ENCODE data around the gene ATG13.

The ATG13 gene

DNA sequence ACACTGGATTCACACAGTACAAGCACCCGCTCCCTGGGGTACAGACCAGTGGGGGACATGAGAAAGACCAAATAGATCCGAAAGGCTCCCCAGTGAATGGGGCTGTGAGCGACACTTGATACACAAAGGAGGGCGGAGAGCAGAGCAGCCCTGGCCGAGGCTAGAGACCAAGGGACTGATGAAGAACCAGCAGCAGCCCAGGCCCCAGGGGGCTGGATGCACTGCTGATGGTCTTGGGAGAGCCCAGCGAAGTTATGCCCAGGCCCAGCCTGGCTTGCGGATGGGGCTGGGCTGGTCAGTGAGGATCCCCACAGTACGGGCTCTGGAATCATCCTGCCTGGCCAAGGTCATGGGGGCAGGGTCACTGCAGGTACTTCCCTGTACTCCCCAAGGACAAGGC is 59.8 kb downstream of the ATG13 start:
- FAIRE-seq, result no peak

GRCh38 chr11:46677991-46678740 is 60.8 kb downstream of the ATG13 start:
- no peak for FAIRE-seq

DNA sequence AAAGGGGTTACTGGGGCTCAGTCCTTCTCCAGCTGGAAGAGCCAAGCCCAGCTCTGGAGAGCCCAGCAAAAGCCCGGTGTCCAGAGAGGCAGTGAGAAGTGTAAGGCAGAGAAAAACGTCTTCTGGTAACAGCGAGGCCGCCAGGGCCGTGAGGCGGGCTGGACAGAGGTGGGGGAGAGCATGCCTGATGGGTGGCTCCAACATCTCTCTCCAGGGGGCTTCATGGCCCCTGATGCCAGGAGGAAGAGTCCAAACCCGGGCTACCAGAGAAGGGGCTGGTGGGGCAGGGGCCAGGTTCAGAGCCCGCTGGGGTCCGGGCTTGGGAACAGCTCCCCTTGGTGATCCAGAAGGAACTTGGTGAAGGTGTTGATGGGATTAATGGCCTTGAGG is 61.4 kb downstream of the ATG13 start:
- no peak for FAIRE-seq

DNA sequence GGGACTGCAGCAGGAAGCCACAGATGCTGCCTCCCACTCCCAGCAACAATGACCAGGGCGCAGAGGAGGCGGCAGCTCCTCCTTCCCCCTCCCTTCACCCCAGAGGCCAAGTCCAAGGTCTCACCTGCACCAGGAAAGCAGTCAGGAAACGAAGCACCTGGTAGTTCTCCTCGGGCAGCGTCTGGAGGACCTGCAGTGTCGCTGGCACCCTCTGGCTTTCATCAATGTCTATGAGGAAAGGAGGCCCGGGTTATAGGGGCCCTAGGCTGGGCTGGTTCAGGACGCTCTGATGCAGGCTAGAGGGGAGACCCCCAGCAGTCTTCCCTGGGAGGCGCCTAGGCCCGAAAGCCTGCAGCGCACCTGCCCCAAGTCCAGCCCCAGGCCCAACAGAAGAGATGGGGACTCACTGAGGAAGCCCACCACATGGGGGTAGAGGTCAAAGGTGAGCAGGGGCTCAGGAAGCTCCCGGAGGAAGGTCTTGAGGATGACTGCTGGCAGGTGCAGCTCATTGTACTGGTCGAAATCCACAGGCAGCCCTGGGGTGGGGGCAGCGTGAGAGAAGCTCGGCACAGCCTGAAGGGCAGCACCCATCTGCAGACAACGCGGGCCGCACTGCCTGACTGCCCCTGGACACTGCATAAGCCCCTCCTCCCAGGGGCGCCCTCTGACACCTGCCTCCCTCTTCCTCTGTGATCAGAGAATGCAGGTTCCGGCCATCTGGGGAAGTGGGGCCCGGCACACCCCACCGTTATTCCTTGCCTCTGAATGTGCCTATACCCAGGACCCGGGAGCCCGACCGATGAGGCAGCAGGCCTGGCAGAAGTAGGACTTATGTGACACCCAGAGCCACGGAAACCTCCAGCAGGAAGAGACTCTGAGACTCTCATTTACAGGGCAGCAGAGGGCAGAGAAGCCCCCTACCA is 62.1 kb downstream of the ATG13 start:
- FAIRE-seq, result no peak

DNA sequence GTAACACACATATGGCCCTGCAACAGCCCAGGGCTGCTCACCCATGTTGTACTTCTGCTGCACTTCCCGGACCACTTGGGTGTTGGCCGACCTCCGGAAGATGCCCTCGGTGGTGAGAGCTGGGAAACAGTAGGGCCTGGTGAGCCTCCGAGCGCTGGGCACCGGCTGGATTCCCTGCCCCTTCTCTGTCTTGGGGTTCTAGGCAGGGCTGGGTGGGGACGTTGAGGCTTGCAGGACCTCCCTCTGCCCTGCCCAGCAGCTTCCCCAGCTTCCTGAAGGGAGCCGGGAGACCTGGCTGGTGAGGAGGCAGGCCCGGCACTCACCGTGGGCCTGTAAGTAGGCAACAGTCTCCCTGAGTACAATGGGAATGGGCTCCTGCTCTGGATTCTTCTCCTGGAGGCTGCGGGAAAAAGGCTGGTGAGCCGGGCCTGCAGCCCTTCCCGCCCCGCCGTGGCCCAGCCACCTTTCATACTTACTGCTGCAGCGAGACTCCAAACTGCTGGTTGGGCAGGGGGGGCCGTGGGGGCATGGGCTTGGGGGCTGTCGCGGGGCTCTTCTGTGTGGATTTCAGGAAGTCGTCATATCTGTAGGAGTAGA is 62.9 kb downstream of the ATG13 start:
- no peak for FAIRE-seq

DNA sequence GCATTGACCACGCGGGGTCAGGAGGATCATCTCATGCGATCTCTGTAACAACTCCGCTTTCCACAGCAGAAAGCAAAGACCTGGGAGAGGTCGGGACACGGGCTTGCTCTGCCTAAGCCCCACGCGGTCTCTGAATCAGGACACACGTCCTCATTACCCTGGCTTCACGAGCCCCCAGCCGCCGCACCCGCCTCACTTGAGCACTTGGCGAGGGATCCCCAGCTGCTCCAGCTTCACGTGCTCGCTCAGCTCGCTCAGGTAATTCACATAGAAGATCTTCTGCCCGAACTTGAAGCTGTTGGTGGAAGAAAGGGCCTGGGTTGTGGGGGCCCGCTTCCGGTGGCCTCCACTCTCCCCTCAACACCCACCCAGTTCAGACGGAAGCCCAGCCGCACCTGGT is 63.5 kb downstream of the ATG13 start:
- no peak for FAIRE-seq

GRCh38 chr11:46681814-46682213 is 64.5 kb downstream of the ATG13 start:
- FAIRE-seq, result no peak

DNA sequence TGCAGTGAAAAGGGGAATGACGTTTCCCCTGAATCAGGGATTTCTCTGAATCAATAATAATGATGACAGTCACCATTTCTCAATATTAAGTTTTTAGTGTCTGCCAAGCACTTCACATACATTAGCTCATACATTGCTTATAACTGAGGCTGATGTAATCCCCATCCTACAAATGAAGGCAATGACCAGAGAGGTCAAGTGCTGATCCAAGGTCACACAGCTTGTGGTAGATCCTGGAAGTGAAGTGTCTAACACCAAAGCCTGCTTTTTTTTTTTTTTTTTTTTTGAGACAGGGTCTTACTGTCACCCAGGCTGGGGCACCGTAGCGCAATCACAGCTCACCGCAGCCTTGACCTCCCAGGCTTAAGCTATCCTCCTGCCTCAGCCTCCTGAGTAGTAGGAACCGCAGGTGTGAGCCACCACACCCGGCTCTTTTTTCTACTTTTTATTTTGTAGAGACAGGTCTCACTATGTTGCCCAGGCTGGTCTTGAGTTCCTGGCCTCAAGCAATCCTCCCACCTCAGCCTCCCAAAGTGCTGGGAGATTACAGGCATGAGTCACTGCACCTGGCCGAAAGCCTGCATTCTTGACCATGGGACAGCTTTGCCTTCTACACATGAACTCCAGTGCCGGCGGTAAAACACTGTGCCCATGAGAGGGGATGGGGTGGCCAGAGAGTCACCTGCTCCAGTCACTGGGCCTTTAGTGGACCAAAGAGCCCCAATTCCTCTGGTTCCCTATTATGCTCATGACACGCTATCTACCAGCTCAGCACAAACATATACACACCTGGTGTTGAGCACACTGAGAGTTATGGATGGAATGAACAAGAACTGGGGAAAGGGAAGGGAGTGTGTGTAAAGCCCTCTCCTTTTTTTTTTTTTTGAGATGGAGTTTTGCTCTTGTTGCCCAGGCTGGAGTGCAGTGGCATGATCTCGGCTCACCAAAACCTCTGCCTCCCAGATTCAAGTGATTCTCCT is 65.7 kb downstream of the ATG13 start:
- FAIRE-seq, result no peak

DNA sequence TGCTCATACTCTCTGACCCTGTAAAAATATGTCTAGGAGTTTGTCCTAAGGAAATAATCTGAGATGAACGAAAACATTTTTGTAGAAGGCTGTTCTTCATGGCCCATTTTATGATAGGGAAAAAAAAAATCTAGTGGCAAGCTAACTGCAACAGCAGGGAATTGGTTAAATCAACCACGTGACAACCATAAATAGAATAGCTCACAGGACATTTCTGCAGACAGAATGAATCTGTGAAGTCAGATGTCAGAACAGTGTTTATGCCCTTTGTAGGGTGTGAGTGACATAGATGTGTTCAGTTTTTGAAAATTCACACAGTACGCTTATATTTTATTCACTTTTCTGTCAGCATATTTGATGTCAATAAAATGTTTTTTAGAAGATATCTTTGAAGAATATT is 67.0 kb downstream of the ATG13 start:
- no peak for FAIRE-seq

- FAIRE-seq, result no peak
These were observed 69.8 kb downstream of the ATG13 start for GRCh38 chr11:46686886-46687795.

GRCh38 chr11:46690702-46691101 is 73.3 kb downstream of the ATG13 start:
- no peak for FAIRE-seq

DNA sequence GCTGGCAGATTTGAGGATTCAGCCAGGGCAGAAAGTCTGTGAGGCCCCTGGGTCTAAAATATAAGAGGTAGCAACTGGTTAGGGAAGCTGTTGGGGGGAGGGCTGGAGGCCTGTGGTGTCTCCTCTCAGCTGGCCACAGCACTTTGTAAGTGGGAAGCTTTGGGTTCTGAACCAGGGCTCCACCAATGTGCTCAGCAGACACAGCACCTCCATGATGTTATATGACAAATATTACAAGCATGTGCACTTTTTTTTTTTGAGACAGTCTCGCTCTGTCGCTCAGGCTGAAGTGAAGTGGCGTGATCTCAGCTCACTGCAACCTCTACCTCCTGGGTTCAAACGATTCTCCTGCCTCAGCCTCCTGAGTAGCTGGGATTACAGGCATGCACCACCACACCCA is 75.1 kb downstream of the ATG13 start:
- no peak for FAIRE-seq

- FAIRE-seq, result no peak
These were observed 76.3 kb downstream of the ATG13 start for GRCh38 chr11:46693597-46694012.

DNA sequence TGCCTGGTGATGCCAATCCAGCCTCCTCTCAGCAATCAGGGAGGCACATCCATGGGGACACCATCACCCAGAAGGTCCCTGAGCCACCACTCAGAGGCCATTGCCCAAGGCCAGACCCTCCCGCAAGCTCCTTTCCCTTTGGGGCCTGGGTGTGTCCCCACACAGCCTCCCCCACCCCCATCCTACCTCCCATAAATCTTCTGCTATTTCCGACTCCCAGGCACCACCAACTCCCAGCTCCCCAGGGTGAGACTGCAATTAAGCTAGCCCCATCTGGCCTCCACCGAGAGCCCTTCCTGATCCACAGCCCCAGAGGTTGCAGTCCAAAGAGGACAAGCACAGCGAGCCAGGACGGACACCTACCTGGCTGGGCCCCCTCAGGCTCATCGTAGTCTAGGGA is 76.7 kb downstream of the ATG13 start:
- no peak for FAIRE-seq

DNA sequence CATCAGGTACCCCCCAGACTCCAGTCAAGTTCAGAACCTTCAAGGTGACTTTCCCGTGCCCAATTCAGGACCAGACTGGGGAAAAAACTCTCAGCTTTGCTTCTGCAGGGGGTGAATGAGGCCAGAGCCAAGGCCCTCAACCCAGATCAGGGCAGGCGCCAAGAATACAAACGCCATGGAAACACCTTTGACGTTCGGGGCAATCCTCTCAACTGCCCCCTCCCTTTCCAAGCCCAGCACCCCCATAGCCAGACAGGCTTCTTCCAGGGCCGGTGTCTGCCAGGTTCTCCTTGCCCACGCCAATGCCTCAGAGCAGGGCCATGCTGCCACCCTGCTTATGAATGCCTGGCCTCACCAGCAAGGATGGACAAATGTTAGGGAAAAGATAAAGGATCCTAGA is 77.3 kb downstream of the ATG13 start:
- FAIRE-seq, result no peak

GRCh38 chr11:46695345-46696211 is 78.2 kb downstream of the ATG13 start:
- FAIRE-seq, result no peak

- FAIRE-seq, result no peak
These were observed 78.8 kb downstream of the ATG13 start for GRCh38 chr11:46696212-46696558.

DNA sequence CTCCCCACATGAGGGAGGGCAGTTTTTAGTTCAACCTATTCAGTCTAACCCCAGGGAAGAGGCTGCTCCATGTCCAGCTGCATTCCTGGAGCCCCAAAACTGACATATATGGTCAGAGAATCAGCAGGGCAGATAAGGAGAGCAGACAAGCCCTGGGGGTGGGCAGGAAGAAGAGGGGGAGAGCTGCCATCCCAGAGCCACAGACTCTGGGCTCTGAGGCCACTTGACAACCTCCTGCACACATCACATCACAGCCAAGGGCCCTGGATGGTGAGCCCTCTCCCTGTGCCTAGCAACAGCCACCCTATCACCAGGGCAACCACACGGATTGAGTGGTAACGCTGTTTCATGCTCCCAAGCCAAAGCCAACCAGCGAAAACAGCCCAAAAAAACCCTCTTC is 80.0 kb downstream of the ATG13 start:
- FAIRE-seq, result no peak

GRCh38 chr11:46697723-46698122 is 80.4 kb downstream of the ATG13 start:
- FAIRE-seq, result no peak

DNA sequence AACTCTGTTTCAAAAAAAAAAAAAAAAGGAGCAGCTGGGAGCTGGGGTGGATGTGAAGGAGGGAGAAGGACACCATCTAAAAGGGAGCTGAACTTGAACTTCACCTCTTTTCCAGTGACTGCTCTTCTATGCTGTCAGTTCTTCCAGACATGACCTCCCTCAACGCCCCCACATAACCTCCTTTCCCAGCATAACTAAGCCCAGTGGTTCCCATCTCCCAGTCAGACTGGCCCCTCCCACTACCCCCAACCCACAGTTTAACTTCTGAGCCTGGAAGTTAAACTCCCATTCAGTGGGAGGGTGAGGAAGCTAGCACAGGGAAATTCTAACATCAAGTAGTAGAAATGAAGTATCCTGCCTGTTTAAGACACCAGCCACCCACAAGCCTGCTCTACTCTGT is 81.2 kb downstream of the ATG13 start:
- no peak for FAIRE-seq

All from G401.6 (cell line).